ENCODE results near the gene RUFY2. TPM values are rescaled to one million over a fixed set of nuclear protein-coding genes. Genes with fewer than 3 reads are reported as not detected.

RUFY2 gene
- total RNA-seq, 4 donors from 2014 or later, result 18.0 to 49.6 (median 23.5) TPM

GRCh38 chr10:68428396-68429104 is 21.5 kb upstream of the RUFY2 start:
- intact Hi-C loops (cut with DNase I; ENCODE audit: low total_unique reads), result no loop called here
- no peak for TF ChIP-seq POLR2A (IDR thresholded peaks at IDR 0.05)
- TF ChIP-seq, protein P1, sequence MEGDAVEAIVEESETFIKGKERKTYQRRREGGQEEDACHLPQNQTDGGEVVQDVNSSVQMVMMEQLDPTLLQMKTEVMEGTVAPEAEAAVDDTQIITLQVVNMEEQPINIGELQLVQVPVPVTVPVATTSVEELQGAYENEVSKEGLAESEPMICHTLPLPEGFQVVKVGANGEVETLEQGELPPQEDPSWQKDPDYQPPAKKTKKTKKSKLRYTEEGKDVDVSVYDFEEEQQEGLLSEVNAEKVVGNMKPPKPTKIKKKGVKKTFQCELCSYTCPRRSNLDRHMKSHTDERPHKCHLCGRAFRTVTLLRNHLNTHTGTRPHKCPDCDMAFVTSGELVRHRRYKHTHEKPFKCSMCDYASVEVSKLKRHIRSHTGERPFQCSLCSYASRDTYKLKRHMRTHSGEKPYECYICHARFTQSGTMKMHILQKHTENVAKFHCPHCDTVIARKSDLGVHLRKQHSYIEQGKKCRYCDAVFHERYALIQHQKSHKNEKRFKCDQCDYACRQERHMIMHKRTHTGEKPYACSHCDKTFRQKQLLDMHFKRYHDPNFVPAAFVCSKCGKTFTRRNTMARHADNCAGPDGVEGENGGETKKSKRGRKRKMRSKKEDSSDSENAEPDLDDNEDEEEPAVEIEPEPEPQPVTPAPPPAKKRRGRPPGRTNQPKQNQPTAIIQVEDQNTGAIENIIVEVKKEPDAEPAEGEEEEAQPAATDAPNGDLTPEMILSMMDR (IDR thresholded peaks at IDR 0.05), result no peak
- no peak overlapping the region for H3K4me3 ChIP-seq (ENCODE audit: low read depth, poor library complexity, severe bottlenecking)
- no peak for DNase-seq (ENCODE audit: low spot score in 2 of 2)
- 87 to 88% methylated on average over 5 of the region's 5 CpGs for WGBS, 2 donors

DNA sequence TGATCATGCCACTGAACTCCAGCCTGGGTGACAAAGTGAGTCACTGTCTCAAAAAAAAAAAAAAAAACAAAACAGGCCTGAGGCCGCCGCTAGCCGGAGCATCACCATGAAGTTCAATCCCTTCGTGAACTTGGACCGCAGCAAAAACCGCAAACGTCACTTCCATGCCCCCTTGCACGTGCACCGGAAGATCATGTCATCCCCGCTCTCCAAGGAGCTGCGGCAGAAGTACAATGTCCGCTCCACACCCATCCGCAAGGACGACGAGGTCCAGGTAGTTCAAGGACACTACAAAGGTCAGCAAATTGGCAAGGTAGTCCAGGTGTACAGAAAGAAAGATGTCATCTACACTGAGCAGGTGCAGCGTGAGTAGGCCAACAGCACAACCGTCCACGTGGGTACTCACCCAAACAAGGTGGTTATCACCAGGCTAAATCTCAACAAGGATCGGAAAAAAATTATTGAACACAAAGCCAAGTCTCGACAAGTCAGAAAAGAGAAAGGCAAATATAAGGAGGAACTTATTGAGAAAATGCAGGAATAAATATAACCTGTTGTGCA is 17.5 kb upstream of the RUFY2 start:
- 87 to 92% methylated on average over 20 of the region's 20 CpGs for WGBS, 2 donors
- TF ChIP-seq POLR2A (IDR thresholded peaks at IDR 0.05), result no peak
- TF ChIP-seq, protein P1 (IDR thresholded peaks at IDR 0.05), result no peak
- H3K4me3 ChIP-seq (ENCODE audit: low read depth, poor library complexity, severe bottlenecking), result no peak overlapping the region
- DNase-seq (ENCODE audit: low spot score in 2 of 2), result no peak
- intact Hi-C loops (cut with DNase I; ENCODE audit: low total_unique reads), result no loop called here

- intact Hi-C loops (cut with DNase I; ENCODE audit: low total_unique reads), result no loop called here
- DNase-seq (ENCODE audit: low spot score in 2 of 2), result no peak
- TF ChIP-seq, protein P1 (IDR thresholded peaks at IDR 0.05), result no peak
- TF ChIP-seq POLR2A (IDR thresholded peaks at IDR 0.05), result no peak
- H3K4me3 ChIP-seq (ENCODE audit: low read depth, poor library complexity, severe bottlenecking), result no peak overlapping the region
- WGBS, 2 donors, result 84 to 95% methylated on average over 5 of the region's 5 CpGs
These were observed 16.4 kb upstream of the RUFY2 start for GRCh38 chr10:68423522-68423921.

- no peak for DNase-seq (ENCODE audit: low spot score in 2 of 2)
- TF ChIP-seq, protein P1 (IDR thresholded peaks at IDR 0.05), result no peak
- TF ChIP-seq POLR2A (IDR thresholded peaks at IDR 0.05), result no peak
- WGBS, 2 donors, result 92 to 94% methylated on average over 3 of the region's 3 CpGs
- no peak overlapping the region for H3K4me3 ChIP-seq (ENCODE audit: low read depth, poor library complexity, severe bottlenecking)
- intact Hi-C loops (cut with DNase I; ENCODE audit: low total_unique reads), result no loop called here
These were observed 12.3 kb upstream of the RUFY2 start for GRCh38 chr10:68419376-68419775.

- intact Hi-C loops (cut with DNase I; ENCODE audit: low total_unique reads), result no loop called here
- DNase-seq (ENCODE audit: low spot score in 2 of 2), result no peak
- WGBS, 2 donors, result 88 to 97% methylated on average over 2 of the region's 2 CpGs
- TF ChIP-seq, protein P1 (IDR thresholded peaks at IDR 0.05), result no peak
- no peak for TF ChIP-seq POLR2A (IDR thresholded peaks at IDR 0.05)
- no peak overlapping the region for H3K4me3 ChIP-seq (ENCODE audit: low read depth, poor library complexity, severe bottlenecking)
These were observed 1.9 kb upstream of the RUFY2 start for GRCh38 chr10:68408898-68409518.

All from lower leg skin (tissue), 4 donors.